ENCODE results near the gene KIAA0930. TPM values are rescaled to one million over a fixed set of nuclear protein-coding genes. Genes with fewer than 3 reads are reported as not detected.

The KIAA0930 gene
- polyA plus RNA-seq, 1 of the 3 experiments (the other 2 are of a cell fraction), result 80.8 TPM

- 0 out of 2 replicates have a peak, but pooled peaks have one; percentile 32 for TF ChIP-seq TAF1 (IDR thresholded peaks at IDR 0.05; ENCODE audit: borderline replicate concordance, low read depth, low read length)
- TF ChIP-seq ELF1 (IDR thresholded peaks at IDR 0.05), result no peak
- no peak for TF ChIP-seq USF1 (IDR thresholded peaks at IDR 0.05; ENCODE audit: borderline replicate concordance, low read depth)
- peak; percentile 29; the same call in 1 of the 2 replicates for TF ChIP-seq TCF12 (IDR thresholded peaks at IDR 0.05)
- no peak for TF ChIP-seq FOXJ3 (CRISPR knock-in tag; IDR thresholded peaks at IDR 0.05)
- no peak for TF ChIP-seq TEAD4 (IDR thresholded peaks at IDR 0.05; ENCODE audit: borderline replicate concordance, insufficient read depth)
- no peak for TF ChIP-seq EZH2phosphoT487 (IDR thresholded peaks at IDR 0.05; ENCODE audit: borderline replicate concordance, low read depth)
- no peak for TF ChIP-seq NFIC (IDR thresholded peaks at IDR 0.05; ENCODE audit: borderline replicate concordance)
- peak; percentile 61; the same call in 1 of the 2 replicates for TF ChIP-seq MAX (IDR thresholded peaks at IDR 0.05; ENCODE audit: low read depth)
- no peak for TF ChIP-seq CHD2 (IDR thresholded peaks at IDR 0.05; ENCODE audit: low read length, partially characterized antibody)
These were observed 28.4 kb downstream of the KIAA0930 start (continued) for GRCh38 chr22:45212306-45212709.

- H3K27me3 ChIP-seq (ENCODE audit: insufficient read depth), result no peaks in the 10 kb centered on the region
- no peak for TF ChIP-seq MAX (IDR thresholded peaks at IDR 0.05; ENCODE audit: low read depth)
- TF ChIP-seq SIN3A (IDR thresholded peaks at IDR 0.05; ENCODE audit: borderline replicate concordance, low read depth, low read length), result no peak
- no peak for TF ChIP-seq PBX3 (IDR thresholded peaks at IDR 0.05)
- TF ChIP-seq CTCF (IDR thresholded peaks at IDR 0.05), result no peak
- TF ChIP-seq MXI1 (IDR thresholded peaks at IDR 0.05; ENCODE audit: low read depth, low read length), result no peak
- no peak for TF ChIP-seq RFX5 (IDR thresholded peaks at IDR 0.05; ENCODE audit: low read length)
- no peak for TF ChIP-seq SMC3 (IDR thresholded peaks at IDR 0.05; ENCODE audit: low read depth, low read length)
- TF ChIP-seq ZBTB33 (IDR thresholded peaks at IDR 0.05; ENCODE audit: borderline replicate concordance, low read depth), result no peak
- TF ChIP-seq EP300 (IDR thresholded peaks at IDR 0.05; ENCODE audit: borderline replicate concordance in 1 of 2, low read depth in 1 of 2, low read length in 1 of 2), result no peak
- H3K9me2 ChIP-seq, result no peaks in the 10 kb centered on the region
- no peaks in the 10 kb centered on the region for H3K9me3 ChIP-seq
- peak overlapping the region; percentile 42 to 59 for H3K4me3 ChIP-seq (ENCODE audit: low read depth in 2 of 2, low read length in 1 of 2)
- H2AFZ ChIP-seq (ENCODE audit: low read depth), result no peak overlapping the region
- peaks cover 11% of the 10 kb centered on the region for H3F3A ChIP-seq (replicated peaks; ENCODE audit: insufficient read depth)
- CTCF ChIA-PET, result interaction anchor here (1.1 to 1.7 kb wide), 3 partner anchors 52 to 116 kb away, joined by 3 to 5 read pairs (median 4); partner anchors contain the start of gene UPK3A
- POLR2A ChIA-PET, result no interaction called here
- H3K36me3 ChIP-seq (replicated peaks in 1 of 2; ENCODE audit: control insufficient read depth in 1 of 2, insufficient read depth in 2 of 2, low read length in 1 of 2), result peaks cover 0 to 4% of the 10 kb centered on the region in 2 experiments
- peaks cover 14% of the 10 kb centered on the region for H4K20me1 ChIP-seq (ENCODE audit: insufficient read depth)
- WGBS (ENCODE audit: low lambda C conversion rate), result 82% methylated on average over 16 of the region's 18 CpGs
- DNase-seq, result no peak
- H3K4me2 ChIP-seq, result peak overlapping the region; percentile 72
- H3K79me2 ChIP-seq (ENCODE audit: insufficient read depth), result peaks cover 43% of the 10 kb centered on the region
- H3K27ac ChIP-seq (ENCODE audit: low read depth in 2 of 2, low read length in 1 of 2), result peak overlapping the region; percentile 78 to 84
- peak overlapping the region; percentile 40; the same call in 1 of the 2 replicates for H3K9ac ChIP-seq
- peaks cover 31 to 53% of the 10 kb centered on the region in 2 experiments for H3K4me1 ChIP-seq (ENCODE audit: control insufficient read depth in 1 of 2, insufficient read depth in 2 of 2, low read depth in 1 of 2, low read length in 1 of 2)
These were observed 28.8 kb downstream of the KIAA0930 start for GRCh38 chr22:45211848-45212247.
